Hematopoietic multipotent progenitor cell treated with erythropoietin and hydrocortisone succinate and interleukin-3 and kit ligand, for 8 days (in vitro differentiated cells): ENCODE results near the gene STARD8.
"Not testable (repeated sequence)": the region's sequence is repeated elsewhere in the genome, so short reads cannot be mapped to it uniquely, and the experiment has no call there.

Source experiments
- DNase-seq: peaks from one replicate; pipeline ENCODE4 v3.0.0-alpha.2; 2015

Gene STARD8

DNA sequence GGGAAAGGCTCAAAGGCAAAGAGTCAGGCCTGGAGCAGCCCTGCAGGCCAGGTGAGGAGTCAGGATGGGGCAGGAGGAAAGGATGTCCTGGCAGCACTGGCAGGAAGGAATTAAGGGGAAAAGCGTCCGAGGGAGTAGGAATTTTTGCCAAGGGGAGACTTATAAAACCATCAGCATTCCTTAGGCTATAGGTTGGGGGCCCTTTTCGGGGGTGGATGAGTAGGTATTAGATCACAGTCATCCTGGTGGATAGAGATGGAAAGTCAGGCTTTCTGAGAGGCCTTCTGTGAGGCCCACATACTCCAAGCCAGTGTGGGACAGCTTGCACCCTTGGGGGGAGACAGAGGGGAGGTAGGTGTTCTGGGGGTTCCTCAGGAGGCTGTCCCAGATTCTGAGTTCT, 12.3 kb downstream of the STARD8 start:
- DNase-seq: no peak

DNA sequence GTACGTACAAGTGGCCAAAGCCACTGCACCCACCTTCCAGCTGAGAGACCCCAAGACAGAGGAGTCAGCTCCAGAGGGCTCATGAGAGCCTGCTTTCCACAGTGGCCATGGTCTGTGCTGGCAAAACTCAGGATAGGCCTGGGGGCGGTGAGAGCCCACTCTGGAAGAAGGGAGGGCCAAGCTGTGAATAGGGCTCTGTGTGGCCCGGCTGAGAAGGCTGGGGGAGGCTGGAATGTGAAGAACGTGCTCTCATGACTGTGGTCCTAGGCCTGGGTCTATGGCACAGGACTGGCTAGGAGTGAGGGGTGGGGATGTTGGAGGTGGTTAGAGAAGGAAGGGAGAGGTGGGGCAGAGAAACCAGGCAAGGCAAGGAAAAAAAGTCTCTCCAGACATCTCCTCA, 13.3 kb downstream of the STARD8 start:
- no peak for DNase-seq

DNA sequence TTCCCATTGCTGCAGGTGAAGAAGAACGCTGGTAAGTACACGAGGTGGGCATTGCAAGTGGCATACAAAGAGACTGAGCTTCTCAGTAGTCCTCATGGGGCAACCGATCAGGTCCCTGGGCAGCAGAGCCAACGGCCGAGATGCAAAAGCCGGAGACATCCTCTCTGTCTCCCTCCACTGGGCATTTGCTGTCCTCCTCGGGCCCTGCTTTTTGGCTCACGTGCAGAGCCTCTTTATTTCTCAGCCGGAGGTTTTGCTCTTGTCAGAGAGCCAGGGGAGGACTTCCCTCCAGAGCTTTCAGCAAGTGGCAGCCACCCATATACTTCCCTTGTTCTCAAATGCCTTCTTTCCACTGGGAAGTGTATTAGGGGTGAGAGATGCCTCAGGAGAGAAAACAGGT, 18.0 kb downstream of the STARD8 start:
- no peak for DNase-seq

DNA sequence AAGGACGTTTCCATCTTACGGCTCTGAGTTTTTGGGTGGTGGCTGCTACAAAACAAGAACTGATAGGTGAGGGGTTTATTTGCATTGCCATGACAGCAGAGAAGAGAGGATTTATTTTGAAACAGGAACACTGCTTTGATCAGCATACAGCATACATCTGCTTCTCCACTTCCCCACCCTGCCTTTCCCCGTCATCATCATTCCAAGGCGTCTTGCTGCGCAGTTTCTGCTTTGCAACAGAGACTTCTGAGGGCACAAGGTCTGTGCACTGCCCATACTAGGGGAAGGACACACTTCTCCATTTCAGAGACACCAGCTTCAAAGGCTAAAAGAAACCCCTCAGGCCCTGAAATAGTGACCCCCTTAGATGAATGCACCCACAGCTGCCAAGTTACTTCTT, 19.1 kb downstream of the STARD8 start:
- DNase-seq: no peak

DNA sequence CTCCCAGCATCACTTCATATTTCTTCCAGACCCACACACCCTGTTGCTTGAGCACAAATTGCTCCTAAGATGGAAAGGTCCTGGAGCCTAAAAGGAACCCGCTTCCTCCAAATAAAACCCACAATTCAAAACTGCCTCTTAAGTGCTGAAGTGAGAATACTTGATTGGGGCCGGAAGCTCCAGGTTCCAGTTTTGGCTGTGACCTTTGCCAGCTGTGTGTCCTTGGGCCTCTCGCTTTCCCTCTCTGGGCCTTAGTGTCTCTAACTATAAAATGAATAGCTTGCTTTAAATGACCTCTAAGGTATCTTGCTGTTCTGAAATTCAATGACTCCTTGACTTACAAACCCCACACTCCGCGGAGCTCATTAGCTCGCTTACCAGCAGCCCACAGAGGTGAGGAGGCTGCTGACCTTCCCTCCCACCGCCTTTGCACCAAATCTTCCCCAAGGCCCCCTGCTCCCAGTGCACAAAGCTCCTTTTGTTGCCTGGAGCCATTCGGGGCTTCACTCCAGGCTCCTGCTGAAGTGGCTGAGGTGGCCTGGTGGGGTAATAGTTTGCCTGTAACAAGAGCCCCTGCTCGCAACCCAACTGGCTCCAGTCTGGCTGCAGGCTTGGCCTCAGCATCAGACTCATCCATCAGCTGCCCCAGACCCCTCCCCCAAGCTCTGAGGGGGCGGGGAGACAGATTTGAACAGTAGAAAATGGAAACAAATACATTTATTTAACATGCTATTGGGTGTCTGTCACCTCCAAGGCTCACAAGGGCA, 21.8 kb downstream of the STARD8 start:
- no peak for DNase-seq

DNA sequence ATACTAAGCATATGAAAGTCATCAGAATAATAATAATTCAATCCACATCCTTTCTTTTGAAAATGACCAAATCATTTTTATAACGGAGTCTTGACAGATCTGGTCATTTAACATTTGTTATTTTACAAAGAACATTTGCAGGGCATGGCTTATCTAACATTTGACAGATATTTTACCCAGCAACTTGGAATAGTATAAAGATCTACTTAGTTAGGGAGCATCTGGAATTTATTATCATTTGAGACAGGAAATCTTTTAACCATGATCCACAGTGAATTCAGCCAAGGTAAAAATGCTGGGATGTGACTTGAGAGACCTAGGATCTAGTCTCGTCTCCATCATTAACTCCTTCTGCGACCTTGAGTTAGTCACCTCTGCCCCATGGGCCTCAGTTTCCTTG, 22.4 kb downstream of the STARD8 start:
- DNase-seq: no peak

DNA sequence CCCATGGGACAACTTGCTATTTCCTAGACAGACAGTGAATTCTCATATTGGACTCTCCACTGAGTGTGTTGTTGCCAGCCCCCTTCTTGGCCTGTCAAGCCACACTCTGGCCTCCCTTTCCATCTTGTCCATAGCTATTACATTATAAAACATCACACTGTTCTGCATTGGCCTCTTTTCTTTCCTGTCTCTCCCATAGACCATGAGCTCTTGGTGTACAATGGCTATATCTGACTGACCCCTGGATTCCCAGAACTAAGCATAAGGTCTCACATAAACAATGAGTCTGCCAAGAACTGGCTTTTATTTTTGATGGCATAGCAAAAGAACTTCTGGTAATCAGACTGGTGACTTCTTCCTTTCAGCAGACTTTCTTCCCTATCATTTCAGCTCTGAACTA, 23.8 kb downstream of the STARD8 start:
- no peak for DNase-seq

DNA sequence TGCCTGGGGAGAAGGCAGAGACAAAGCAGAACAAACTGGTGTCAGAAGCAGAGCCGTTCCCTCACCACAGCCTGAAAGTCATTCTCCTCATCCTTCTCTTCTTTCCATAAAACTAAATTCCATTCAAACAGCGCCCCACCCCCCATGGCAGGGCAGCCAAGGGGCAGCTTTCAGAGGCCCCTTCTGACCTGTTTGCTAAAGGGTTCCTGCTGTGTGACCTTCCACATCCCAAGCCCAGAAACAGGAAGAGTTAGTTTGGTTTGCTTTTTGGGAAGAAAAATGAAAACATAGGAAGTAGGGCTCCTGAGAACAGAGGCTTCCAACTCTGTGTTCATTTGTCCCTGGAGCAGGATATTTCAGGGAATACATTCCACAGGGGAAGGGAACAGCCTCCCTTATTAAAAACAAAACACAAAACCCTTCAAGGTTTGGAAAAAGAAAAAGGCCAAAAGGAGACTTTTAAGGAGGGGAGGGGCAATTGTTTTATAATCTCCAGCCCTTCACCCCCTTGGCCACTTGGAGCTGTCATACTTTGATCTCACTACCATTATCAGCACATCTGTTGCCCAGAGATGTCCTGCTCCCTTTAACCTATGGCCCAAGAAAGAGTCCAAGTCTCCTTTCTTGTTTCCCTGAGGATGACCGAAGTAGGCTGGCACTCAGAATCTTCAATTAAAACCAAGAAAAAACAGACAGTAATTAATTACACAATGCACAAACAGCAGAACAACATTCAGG, 25.3 kb downstream of the STARD8 start:
- no peak for DNase-seq

DNA sequence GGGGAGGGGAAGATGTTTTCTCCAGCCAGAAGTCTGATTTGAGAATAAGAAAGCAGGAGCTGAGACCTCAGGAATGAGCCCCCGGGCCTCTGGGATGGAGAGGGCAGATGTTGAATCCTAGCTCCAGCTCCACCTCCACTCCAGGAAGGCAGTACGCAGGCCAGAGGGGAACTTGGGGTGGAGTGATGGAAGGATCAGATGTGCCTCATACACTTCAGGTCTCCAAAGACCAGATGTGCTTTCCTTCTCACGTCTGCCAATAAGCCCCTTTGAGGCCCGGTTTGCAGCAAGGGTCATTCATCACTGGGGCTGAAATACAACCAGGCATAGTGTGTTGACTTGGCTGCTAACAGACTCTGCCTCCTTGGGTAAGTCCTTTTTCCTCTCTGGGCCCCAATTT, 28.1 kb downstream of the STARD8 start:
- no peak for DNase-seq

DNA sequence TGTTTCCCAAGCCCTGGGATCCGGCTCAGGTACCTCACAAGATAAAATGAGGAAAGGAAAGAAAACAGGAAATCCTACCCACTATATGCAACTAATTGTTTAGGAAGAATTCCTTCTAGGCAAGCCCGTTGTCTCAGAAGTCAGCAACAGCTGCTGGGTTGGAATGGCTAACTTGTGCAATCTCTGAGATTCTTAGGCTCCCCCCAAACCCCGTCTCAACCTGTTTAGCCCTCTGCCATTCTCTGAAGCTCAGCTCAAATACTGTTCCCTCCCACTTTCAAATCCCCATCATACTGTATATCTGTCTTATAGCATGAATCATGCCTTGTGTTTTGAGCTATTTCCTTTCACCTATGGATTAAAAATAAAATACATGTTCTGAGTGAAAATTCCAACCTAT, 28.9 kb downstream of the STARD8 start:
- no peak for DNase-seq

DNA sequence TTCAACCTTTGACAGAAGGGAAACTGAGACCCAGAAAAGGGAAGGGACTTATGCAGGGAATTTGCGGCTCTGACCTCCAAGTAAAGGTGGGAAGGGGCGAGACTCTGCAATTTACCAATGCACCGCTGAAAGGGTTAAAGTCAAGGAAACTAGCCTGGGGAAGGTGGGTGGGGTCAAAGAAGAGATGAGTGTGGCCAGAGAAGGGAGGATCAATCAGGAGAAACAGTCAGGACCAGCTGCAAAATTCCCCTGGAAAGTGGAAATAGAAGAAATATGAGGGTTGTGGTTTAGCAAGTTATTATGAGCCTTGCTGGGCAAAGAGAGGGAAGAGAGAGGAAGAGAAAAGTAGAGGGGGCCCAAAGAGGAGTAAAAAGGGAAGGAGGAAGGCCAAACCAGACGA, 30.5 kb downstream of the STARD8 start:
- DNase-seq: no peak

DNA sequence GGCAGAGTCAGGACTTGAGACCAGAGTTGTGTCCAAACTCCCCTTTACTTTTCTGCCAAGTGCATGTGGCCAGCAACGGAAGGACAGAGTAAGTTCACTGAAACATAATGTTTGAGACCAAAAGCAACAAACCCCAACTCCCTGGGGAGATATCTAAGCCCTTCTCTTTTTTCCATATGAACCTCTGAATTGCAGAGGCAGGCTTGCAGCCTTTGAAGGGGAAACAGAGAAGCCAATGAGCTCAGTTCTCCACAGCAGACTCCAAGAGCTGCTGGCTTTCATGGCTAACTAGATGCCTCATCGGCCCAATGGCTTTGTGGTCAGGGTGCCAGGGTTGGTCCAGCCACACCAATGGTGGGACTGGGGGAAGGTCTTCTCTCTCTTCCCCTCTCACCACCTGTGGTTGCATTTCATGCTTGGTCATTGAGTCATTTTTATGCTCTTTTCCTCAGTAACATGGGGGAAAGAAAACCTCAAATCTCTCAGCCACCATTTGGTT, 34.0 kb downstream of the STARD8 start:
- no peak for DNase-seq

DNA sequence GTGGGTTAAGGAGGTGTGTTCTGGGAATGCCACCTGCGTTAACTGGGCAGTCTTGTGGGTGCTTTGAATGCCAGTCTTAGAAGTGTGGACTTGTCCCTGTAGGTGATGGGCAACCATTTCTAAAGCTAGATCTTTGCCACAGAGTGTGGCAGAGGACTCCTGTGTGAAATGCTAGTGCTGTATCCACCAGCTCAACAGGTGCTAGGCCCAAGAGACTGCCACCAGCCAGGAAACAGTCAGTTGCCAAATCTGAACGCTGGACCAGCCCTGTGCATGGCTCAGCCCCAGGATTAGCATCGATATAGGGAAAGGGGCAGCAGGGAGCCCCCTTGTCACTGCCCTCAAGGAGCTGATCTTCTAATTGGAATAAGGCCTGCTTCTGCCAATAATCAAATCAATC, 35.3 kb downstream of the STARD8 start:
- no peak for DNase-seq

DNA sequence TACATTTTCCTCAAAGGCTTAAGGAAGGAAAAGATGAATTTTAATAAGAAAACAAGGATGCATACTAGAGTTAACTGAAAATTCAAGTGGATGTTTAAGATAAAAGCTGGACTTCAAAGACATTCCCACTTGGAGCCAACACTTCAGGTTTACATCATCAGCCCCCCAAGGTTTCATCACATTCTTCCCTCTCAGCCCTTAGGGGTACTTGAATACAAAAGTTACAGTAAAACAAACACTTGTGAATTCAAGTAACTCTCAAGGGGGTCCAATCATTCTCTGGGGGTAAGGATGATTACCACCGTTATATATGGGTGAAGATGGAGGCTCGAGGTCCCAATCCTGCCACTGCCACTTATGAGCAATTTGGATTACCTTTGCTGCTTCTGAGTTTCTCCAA, 36.1 kb downstream of the STARD8 start:
- no peak for DNase-seq

DNA sequence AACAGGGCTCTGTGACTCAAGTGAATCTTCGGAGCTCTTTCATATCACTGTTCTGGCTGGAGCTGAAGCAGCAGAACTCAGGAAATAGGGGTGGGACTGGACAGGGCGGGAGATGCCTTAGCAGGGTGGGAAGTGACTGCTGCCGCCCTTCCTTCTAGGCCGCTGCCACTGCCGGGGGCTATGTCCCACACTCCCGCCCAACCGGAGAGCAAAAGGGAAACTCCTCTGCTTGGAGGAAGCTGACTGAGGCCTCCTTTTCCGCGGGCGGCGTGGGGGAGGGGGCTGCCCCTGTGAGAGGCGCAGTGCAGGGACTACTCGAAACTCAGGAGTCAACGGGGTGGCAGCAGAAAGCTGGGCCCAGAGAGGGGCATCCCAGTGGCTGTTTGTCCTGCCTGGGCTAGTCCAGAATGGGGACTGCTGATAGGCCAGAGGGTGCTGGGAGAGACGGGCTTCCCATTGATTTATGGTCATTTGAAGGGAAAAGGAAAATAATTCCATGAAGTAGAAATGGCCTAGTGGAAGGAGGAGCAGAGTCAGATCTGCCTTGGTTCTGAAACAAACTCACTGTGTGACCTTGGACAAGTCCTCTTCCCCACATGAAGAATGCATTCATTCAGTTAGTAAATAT, 36.9 kb downstream of the STARD8 start:
- DNase-seq: peak; percentile 28

DNA sequence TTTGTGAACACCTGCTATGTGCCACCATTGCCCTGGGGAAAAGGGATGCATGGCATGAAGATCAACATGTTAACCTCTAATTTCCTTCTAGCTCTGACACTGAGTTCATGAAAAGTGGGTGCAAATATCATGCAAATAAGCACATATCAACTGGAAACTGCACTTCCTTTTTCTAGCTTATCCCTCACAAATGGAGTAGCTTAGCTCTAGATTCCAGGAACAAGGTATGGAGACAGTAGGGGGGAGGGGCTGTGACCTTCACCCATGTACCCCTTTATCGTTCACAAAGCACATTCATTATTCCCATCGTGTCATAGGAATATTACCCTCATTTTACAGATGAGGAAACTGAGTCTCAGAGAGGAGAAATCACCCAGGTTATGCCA, 37.4 kb downstream of the STARD8 start:
- DNase-seq: no peak

DNA sequence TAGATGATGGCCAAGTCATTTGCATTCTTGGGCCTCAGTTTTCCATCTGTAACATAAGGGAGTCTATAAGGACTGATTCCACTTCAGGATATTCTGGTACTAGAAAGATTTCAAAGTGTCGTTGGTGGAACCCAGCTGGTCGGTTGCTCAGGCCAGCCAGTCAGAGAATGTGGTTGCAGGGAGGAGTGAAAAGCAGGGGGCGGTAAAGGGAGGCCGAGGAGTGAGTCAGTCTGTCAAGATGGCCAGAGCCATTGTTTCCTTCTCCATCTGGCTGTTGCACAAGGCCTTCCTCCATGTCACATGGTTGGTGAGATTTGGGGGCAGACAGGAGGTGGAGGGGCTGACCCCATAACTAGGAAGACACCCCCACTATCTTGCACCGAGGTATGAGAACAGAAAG, 38.2 kb downstream of the STARD8 start:
- DNase-seq: peak; percentile 87

DNA sequence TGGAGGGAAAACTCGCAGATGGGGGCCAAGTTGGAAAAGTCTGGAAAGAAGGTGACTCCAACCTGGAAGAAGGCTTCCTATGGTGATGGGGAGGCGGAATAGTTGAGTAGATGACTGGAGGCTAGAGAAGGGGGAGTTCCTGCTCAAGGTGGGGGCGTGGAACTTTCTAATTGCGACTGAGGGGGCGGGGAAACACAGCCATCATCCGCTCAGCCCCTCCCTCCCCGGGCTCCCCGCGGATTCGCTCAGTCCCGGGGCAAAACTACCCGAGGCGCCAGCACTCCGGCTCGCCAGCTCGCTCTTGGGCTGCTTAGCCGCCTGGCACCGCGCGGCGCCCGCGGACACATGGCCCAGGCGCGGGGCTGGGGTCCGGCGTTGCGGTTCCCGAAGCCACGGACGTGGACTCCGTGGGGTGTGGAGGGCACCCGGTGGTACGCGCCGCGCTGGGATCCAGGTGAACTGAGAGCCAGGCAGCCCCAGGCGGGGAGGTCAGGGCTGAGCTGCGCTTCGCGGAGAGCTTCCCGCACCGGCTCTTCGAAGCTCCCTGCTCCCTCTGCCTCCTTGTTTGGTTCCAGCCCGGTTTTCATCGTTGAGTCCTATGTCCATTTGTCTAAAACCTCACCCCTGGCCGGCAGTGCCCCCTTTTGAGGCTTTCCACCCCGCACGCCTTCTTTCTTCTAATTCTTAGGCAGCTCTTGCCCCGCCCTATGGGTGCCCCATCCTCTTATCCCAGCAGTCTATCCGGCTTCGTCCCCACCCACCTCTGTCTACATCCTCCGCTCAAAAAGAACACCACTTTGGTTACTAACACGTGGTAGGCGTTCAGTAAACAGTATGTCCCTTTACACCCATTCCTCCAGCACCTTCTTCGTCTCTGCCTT, 38.9 kb downstream of the STARD8 start:
- peak; percentile 76 for DNase-seq

DNA sequence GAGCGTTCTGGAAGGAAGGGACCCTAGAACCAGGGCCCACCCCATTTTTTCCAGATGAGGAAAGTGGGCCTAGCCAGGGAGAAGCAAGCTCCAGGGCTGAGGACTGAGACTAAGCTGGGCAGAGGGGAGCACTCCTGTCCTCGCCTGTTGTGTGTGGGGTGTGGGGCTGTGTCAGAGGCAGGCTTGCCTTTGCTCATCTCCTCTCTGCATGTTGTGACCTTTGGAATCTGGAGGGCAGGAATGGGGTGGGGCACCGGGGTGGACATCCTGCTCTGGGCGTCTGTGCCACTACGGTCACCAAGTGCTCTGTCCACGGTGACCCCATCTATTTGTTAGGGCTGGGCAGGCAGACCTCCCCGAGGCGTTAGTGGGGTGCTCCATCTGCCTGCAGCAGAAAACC, 41.5 kb downstream of the STARD8 start:
- not testable (repeated sequence) for DNase-seq

DNA sequence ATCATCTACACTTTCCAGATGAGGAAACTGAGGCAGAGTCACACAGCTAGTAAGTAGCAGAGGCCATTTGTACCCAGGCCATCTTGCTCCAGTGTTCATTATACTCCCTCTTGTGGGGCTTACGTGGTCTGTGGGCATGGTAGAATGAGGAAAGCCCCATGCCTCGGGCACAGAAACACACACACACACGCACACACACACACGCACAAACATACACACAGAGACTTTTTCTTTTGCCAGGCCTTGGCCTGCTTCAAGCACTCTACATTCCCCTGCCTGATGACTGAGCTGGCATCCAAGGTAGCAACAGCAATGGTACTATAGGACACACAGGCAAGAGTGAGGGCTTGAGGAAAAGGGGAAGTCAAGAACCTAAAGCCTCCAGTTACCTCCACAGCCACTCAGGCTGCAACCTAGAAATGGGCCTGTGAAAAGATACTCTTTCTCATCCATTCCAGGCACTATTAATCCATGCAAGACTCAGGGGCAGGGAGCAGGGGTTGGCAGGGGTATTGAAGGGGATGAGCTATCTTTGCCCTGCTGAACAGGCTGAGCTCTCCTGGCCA, 43.6 kb downstream of the STARD8 start:
- no peak for DNase-seq

DNA sequence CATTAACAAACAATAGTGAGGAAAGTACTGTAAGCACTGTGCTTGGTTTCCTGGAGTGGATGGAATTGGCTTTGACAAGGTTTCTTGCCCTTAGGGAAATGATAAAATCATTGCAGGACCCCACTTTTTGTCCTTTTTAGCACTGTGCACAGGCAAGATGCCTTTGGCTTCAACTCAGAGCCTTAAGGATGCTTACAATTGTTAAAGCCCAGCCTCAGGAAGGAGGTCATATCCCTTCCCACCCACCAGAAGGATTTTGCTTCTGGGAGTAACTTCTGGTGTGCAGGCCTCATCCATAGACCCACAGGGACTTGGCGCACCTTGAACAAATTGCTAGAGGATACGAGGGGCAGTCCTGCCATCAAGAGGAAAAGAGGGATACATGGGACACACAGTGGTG, 44.5 kb downstream of the STARD8 start:
- DNase-seq: no peak

DNA sequence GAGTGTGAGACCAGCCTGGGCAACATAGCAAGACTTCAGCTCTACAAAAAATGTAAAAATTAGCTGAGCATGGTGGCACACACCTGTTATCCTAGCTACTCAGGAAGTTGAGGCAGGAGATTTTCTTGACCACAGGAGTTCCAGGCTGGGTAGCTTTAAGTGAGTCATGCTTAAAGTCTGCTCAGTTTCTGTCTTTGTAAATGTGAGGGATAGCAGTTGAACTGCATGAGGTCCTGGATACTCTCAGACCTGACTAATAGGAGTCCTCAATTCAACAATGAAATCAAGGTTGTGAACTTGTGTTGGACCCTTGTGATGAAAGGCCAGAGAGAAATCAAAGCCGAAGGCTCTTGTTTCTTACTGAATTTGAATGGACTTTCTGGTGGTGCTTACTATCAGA, 45.2 kb downstream of the STARD8 start:
- no peak for DNase-seq
